Left colon (tissue), 2 donors: Measurements from ENCODE around the gene ARF5. TPM values are rescaled to one million over a fixed set of nuclear protein-coding genes. Genes with fewer than 3 reads are reported as not detected.

Source experiments
- ATAC-seq: fragments of 200-7000 bp; cut with Tn5 transposase; one replicate; pipeline ENCODE4 v1.9.1; 2020; ENCODE audit warnings: mild to moderate bottlenecking, moderate library complexity
- DNase-seq, 2 donors: peaks; one replicate each; pipeline ENCODE4 v3.0.0-alpha.2; 2020
- intact Hi-C, 2 donors: fragments of 100-400 bp; cut with DNase I in 1 of 2; cut with micrococcal nuclease in 1 of 2; formaldehyde crosslinking; loops; one replicate each; pipeline versions ENCODE4 v1.11.2 to v1.14.0; 2022; cut with DNase I, micrococcal nuclease
- total RNA-seq, 2 donors: library from RNA; stranded (reverse); fragmentation: NEBNext Ultra II Directional; extraction: Animal tissue kit (Norgen Biotek cat#: 25700); gene quantifications; one replicate each; pipeline ENCODE4 v1.2.1, GENCODE V29; 2021
- donor health status: DM: no; HTN: no; CAD: no.
- donor health status: DM: yes; HTN: yes; CAD: no.

The ARF5 gene
- total RNA-seq, 2 donors from 2014 or later = 164 to 172 TPM

GRCh38 chr7:127585044-127585953 lies 2.9 kb upstream of the ARF5 start, which contains the start of gene GCC1:
Gene GCC1, minus strand, starts transcription at chr7:127585596. Its CDS starts 414 bp downstream, at chr7:127585182.
- intact Hi-C loops = no loop called here
- ATAC-seq (peak; percentile 80), DNase-seq (peak; percentile 88 to 96)

- ATAC-seq = no peak
- intact Hi-C loops = no loop called here
- DNase-seq = no peak
These were observed 1.9 kb upstream of the ARF5 start for GRCh38 chr7:127586346-127586745.

DNA sequence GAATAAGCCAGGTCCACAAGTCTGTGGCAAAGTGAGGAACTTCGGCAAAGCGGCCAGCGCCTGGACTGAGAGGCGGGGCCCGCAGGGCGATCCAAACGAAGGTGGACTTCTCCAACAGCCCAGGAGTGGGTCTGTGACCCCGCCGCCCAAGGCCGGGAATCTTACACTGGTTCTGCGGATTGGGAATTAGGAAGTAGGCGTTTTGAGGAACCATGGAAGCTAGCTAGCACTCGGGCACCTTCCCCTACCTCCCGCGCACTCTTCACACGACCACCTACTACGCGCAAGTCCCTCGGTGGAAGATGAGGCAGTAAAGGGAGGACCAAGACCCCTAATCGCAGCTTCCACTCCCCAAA lies 570 bp upstream of the ARF5 start:
- intact Hi-C loops = no loop called here
- no peak for ATAC-seq
- peak in 1 of 2 donors; percentile 33 for DNase-seq

DNA sequence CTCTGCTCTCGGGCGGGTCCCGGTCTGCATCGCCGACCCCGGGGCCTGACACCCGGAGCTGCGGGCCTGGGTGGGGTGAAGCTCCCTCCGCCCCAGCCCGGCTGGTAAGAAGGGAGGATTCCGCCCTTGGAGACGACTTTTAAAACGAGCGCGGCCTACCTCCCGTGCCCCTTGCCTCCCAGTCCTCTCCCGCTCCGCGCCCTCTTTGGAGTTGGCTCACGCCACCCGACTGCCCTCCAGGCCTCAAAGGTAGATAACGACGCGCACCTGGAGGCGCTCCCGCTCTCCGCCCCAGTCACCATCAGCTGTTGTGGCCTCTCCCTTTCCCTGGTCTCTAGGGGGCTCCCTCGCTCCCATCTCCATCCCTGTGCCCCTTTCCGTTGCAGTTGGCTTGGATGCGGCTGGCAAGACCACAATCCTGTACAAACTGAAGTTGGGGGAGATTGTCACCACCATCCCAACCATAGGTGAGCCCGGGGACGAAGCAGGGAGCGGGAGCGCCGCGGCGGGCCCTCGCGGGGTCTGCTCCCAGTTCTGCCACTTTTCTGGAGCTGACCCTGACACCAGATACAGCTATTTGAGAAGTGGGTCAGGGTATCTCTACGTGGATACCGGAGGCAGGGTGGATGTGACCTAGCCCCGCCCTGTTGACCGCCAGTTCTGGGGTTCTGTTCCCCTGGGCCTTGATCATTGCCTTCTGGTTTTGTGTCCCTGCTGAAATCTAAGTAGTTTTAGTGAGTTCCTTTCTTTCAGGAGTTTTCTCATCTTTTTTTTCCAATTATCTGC lies 679 bp downstream of the ARF5 start:
- intact Hi-C loops = no loop called here
- DNase-seq (peak; percentile 64 to 68), ATAC-seq (peak; percentile 53)

DNA sequence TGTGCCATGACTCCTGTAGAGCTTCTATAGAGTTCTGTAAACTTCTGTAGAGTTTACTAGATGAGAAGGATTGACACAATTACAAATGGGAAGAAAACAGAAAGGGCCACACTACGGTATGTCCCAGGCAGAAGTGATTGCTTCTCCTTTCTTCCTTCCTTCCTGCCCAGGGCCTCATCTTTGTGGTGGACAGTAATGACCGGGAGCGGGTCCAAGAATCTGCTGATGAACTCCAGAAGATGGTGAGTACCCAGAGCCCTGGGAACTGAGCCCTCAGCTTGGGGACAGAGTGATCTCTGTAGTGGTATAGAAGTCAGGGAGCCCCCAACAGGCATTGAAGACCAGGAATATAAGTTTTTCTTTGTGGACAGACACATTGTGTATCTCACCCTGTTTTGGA lies 1.7 kb downstream of the ARF5 start:
- DNase-seq (no peak), ATAC-seq (no peak)
- intact Hi-C loops = no loop called here

DNA sequence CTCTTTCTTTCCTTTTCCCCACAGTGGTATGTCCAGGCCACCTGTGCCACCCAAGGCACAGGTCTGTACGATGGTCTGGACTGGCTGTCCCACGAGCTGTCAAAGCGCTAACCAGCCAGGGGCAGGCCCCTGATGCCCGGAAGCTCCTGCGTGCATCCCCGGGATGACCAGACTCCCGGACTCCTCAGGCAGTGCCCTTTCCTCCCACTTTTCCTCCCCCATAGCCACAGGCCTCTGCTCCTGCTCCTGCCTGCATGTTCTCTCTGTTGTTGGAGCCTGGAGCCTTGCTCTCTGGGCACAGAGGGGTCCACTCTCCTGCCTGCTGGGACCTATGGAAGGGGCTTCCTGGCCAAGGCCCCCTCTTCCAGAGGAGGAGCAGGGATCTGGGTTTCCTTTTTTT lies 3.0 kb downstream of the ARF5 start:
- DNase-seq = no peak
- no peak for ATAC-seq
- intact Hi-C loops = no loop called here

DNA sequence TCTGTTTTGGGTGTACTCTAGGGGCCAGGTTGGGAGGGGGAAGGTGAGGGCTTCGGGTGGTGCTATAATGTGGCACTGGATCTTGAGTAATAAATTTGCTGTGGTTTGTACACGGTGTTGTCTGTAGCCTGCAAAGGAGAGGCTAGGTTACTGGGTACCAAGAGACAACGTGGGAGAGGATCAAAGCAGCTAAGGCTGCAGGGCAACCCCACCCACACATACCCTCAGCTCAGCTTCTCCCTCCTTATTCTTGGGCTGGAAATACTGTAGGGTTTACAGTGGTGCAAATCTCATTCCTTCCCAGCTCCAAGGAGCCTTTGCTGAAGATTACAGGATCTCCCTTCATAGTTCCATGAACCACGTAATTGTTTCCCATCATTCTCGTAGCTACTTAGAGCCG lies 3.4 kb downstream of the ARF5 start:
- DNase-seq (no peak), ATAC-seq (no peak)
- intact Hi-C loops = no loop called here

DNA sequence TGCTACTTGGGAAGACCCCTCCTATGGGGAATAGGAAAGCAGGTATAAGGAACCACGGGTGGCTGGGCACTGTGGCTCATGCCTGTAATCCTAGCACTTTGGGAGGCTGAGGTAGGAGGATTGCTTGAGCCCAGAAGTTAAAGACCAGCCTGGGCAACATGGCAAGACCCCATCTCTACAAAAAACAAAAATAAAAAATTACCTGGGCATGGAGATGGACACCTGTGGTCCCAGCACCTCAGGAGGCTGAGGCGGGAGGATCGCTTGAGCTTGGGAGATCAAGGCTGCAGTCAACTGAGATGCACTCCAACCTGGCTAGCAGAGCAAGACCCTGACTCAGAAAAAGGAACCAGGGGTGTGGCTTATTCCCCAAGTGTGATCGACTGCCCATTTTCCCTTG lies 4.3 kb downstream of the ARF5 start:
- no peak for DNase-seq
- no peak for ATAC-seq
- intact Hi-C loops = no loop called here

DNA sequence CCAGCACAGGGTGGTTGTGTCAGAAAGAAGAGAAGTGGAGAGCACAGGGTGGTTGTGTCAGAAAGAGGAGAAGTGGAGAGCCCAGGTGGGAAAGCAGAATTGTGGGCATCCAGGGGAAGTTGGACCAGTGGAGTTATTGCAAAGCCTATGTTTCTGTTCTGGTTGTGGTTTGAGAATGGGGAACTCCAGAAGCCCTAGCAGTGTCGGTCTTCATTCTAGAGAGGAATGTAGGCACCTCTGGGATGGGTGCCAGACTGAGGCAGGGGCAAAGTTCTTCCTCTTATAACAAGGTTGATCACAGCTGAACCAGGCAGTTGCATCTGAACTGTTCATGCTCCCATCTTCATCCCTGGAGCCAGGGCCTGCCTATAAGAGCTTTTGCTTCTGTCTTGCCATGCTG lies 6.3 kb downstream of the ARF5 start:
- intact Hi-C loops = no loop called here
- DNase-seq = peak in 1 of 2 donors; percentile 28

DNA sequence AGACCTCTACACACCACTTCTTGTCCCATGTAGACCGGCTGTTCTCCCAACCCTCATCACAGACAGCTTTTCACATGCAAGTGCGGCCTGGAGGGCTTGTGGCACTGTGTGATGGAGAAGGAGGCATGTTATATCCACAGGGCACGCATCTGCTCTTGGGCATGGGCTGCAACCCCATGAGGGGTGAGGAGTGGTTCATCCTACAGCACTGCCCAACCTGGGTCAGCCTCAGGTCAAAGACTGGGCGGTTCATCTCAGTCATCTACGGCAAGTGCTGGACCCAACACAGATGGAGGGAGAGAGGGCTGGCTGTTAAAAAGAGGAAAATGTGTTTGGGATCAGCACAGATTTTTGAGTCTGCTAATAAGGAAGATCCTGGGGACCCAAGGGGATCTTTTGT lies 7.5 kb downstream of the ARF5 start:
- ATAC-seq = no peak
- intact Hi-C loops = no loop called here

More for the DNA sequence above, 6.3 kb downstream of the ARF5 start:
- ATAC-seq = peak; percentile 55

DNA sequence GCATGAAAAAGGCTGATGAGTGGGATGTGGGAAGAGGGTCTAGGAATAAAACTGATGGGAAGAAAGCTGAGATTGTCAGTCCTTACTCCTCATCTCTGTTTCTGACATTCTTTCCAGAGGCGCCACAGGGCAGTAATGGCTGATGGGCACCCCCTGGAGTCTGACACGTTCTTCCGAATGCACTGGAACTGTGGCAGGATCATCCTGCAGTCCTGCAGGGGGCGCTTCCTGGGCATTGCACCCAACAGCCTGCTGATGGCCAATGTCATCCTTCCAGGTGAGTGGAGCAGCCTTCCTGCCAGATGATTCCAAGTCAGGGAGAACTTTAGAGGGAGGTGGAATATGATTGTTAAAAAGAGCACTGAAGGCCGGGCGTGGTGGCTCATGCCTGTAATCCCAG lies 10.1 kb downstream of the ARF5 start:
- ATAC-seq (no peak), DNase-seq (no peak)
- intact Hi-C loops = no loop called here

More for the DNA sequence above, 7.5 kb downstream of the ARF5 start:
- no peak for DNase-seq

GRCh38 chr7:127600885-127601284 lies 12.7 kb downstream of the ARF5 start:
- no peak for ATAC-seq
- intact Hi-C loops = no loop called here
- no peak for DNase-seq

DNA sequence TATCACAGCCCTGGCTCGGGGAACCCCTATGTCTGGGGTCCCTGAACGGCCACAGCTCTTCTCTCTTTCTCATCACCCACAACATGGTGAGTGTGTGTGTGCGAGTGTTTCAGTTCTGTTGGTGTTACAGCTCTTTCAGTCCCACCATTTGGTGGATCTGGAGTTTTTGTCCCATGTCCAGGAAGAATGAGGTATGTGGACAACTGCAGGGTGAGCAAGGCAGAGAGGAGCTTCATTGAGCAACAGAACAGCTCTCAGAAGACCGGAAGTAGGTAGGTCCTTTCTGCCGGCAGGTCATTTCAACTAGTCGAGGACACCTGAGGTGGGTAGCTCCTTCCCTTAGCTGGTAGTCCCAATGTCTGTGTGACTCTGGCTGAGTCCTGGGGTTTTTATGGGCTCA lies 20.2 kb downstream of the ARF5 start:
- intact Hi-C loops = no loop called here
- DNase-seq = no peak
- ATAC-seq = no peak

DNA sequence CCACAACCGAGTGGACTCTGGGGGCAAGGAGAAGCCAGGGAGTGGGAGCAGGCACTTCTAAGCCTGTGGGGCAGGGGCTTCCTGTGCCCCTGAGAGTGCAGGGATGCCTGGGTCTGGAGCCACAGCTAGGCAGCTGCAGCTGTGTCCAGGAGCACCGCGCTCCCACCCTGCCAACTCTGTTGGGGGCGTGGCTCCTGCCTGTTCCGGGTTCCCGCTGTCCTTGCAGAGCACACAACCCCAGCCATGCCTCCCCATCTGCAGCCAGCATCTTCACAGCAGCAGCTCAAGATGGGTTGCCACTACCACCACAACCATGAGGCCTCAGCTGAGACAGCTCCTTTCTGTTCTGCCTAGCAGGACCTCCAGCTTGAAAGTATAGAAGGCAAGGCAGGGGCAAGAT lies 21.1 kb downstream of the ARF5 start:
- ATAC-seq (no peak), DNase-seq (no peak)
- intact Hi-C loops = no loop called here

DNA sequence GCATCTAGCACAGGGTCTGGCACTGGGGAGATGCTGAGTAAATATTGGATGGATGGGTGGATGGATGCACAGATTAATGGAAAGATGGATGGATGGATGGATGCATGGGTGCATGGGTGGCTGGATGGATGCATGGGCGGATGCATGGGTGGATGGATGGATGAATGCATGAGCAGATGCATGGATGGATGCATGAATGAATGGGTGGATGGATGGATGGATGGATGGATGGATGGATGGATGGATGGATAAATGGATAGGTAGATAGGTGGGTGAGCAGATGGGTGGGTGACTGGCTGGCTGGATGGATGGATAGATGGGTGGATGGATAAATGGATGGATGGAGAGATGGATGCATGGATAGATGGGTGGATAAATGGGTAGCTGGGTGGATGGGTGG lies 24.1 kb downstream of the ARF5 start:
- ATAC-seq = no peak
- DNase-seq = no peak
- intact Hi-C loops = no loop called here

DNA sequence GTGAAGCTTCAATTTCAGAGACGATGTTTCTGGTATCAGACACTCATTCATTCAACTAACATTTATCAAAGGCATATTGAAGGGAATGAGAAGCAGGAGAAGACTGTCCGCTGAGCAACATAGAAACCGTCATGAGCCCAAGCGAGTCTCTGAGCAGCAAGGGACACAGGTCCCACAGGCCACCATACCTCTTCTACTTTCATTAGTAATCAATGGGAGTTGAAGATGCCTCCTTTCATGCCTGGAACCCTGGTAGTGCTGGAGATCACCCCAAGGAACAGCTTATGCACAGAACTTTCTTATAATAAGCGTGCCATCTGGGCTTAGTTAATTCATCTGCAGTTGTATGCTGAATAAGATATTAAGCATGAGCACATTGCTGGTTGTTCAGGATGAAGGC lies 28.5 kb downstream of the ARF5 start:
- no peak for ATAC-seq
- intact Hi-C loops = no loop called here
- DNase-seq = no peak

DNA sequence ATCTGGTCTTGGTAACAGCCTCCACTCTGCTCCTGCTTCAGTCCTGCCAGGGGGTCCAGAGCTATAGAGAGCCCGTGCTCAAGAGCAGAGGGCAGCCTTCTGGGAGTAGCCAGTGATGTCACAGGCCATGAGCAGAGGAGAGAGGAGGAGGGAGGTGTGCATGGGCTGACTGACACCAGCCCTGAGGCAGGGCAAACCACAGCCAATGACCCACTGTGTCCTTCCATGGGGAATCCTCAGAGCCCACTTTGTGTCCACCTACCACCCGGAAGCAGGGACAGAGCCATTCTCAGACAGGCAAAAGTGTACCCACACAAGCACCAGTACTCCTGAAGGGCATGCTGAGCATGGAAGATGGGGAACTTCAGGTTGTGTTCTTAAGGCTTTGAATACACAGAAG lies 29.8 kb downstream of the ARF5 start, which contains the start of gene PAX4:
Gene PAX4 (minus strand): TSS at position 101 of the 400 bp plus-strand sequence. CDS start 2,214 bp downstream, outside the sequence.
- intact Hi-C loops = no loop called here
- ATAC-seq = no peak
- DNase-seq = no peak

DNA sequence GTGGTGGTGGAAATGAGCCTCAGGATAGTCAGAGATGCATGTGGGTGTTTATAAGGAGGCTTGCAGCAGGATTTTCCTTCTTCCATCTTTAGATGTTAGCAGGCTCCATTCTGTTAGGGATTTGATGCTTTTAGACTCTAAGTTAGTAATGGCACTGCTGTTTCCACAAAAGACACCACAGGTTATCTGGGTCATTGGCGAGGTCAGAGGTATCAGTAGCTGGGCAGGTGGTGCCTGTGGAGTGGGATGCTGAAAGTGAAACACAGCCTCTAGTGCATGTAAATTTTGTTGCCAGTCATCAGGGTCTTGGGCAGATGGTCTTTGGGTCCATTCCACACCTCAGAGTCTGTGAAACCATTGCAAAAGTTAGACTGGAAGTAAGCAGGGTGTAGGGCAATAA lies 30.6 kb downstream of the ARF5 start:
- DNase-seq (no peak), ATAC-seq (no peak)
- intact Hi-C loops = no loop called here

DNA sequence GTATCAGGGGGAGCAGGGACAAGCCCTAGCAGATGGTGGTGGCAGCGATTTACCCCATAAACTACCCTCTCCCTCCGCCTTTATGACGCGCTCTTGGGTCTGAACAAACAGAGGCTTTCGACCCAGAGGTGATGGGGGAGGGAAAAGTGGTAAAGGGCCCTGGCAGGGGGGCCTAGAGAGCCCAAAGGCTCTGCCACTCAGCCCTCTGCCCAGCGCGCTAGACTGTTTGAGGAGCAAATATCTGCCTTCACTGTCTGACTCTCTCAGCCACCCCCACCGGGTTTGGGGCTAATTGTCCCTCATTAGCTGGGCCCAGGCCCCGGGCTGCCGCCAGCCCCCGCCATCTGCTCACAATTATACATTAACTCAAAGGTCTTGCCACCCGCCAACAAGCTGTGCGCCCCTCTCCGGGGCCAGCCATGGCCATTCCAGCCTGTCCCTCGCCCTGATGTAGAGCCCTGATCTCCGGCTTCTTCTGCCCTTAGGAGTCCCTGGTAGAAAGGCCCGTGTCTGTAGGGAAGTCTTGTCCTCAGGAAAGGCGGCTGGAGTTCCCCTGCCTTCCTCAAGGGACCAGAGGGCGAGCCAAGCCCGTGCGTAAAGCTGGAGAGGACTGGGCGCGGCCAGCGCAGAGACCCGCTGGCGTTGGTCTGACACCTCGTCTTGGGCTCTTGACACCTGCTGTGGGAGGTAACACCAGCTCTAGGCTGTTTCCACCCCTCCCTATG lies 31.6 kb downstream of the ARF5 start:
- intact Hi-C loops = no loop called here
- ATAC-seq (peak; percentile 17), DNase-seq (no peak)
